ENCODE measurements around the gene CAMTA1. TPM values are rescaled to one million over a fixed set of nuclear protein-coding genes. Genes with fewer than 3 reads are reported as not detected.

CAMTA1 gene
- total and polyA plus RNA-seq, 4 donors: 48.1 to 140 (median 52.3) TPM

DNA sequence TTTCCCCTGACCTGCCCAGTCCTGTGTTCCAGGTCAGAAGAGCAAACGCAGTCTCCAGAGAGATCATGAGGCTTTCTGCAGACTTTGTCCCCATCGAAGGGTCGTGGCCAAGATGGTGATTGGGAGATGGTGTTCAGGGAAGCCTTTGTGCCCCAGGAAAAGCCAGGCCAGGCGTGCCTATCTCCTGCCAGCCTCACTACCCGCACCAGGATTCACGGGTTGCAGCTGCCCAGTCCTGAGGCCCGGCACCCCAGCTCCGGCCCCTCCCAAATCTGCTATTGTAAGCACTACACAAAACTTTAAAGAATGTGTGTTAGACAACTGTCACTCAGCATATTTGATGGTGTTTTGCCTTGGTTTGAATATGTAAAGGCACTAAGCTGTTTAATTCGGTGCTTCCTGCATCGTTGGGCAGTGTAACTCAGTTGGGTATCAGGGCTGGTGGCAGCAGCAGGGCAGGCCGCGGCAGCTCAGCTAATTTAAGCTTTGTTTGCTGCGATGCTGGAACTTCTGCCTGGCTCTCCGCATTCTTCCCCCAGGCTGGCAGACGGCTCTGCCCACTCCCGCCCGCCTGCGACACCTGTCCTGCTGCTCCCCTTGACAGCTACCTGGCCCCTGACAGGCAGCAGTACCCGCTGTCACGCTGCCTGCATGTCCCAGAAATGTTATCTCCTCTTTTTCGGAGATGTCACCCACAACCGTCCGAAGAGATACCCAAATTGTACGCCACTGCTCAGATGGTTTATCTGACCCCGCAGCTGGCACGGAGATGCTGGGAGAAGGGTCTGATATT lies 776.9 kb downstream of the CAMTA1 start:
- Histone ChIP-seq H3K27ac (ENCODE audit: low read depth in 1 of 2, low read length in 1 of 2) (no peak overlapping the region), H3K27me3 (ENCODE audit: control insufficient read depth in 3 of 3, insufficient read depth in 3 of 3, low read length in 2 of 3) (no peaks in the 10 kb centered on the region), H3K4me1 (ENCODE audit: control insufficient read depth in 5 of 5, insufficient read depth in 5 of 5, low read length in 5 of 5) (peaks cover 0 to 17% (median 0%) of the 10 kb centered on the region in 5 donors), H3K4me3 (no peak overlapping the region), H3K9me3 (ENCODE audit: control insufficient read depth in 4 of 4, insufficient read depth in 3 of 4, low read length in 3 of 4) (no peaks in the 10 kb centered on the region), H3K36me3 (ENCODE audit: control insufficient read depth in 4 of 4, insufficient read depth in 4 of 4, low read length in 4 of 4) (no peaks in the 10 kb centered on the region), H3K9ac (ENCODE audit: insufficient read depth in 1 of 2, low read length in 2 of 2) (no peak overlapping the region)
- DNase-seq: no peak
- TF ChIP-seq, protein P1, sequence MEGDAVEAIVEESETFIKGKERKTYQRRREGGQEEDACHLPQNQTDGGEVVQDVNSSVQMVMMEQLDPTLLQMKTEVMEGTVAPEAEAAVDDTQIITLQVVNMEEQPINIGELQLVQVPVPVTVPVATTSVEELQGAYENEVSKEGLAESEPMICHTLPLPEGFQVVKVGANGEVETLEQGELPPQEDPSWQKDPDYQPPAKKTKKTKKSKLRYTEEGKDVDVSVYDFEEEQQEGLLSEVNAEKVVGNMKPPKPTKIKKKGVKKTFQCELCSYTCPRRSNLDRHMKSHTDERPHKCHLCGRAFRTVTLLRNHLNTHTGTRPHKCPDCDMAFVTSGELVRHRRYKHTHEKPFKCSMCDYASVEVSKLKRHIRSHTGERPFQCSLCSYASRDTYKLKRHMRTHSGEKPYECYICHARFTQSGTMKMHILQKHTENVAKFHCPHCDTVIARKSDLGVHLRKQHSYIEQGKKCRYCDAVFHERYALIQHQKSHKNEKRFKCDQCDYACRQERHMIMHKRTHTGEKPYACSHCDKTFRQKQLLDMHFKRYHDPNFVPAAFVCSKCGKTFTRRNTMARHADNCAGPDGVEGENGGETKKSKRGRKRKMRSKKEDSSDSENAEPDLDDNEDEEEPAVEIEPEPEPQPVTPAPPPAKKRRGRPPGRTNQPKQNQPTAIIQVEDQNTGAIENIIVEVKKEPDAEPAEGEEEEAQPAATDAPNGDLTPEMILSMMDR (IDR thresholded peaks at IDR 0.05; ENCODE audit: control extremely low read depth, extremely low read depth): no peak
- 91 to 94% methylated on average over 26 of the region's 26 CpGs for WGBS, 2 donors
- no peak for ATAC-seq (ENCODE audit: insufficient read depth, low FRiP score)

DNA sequence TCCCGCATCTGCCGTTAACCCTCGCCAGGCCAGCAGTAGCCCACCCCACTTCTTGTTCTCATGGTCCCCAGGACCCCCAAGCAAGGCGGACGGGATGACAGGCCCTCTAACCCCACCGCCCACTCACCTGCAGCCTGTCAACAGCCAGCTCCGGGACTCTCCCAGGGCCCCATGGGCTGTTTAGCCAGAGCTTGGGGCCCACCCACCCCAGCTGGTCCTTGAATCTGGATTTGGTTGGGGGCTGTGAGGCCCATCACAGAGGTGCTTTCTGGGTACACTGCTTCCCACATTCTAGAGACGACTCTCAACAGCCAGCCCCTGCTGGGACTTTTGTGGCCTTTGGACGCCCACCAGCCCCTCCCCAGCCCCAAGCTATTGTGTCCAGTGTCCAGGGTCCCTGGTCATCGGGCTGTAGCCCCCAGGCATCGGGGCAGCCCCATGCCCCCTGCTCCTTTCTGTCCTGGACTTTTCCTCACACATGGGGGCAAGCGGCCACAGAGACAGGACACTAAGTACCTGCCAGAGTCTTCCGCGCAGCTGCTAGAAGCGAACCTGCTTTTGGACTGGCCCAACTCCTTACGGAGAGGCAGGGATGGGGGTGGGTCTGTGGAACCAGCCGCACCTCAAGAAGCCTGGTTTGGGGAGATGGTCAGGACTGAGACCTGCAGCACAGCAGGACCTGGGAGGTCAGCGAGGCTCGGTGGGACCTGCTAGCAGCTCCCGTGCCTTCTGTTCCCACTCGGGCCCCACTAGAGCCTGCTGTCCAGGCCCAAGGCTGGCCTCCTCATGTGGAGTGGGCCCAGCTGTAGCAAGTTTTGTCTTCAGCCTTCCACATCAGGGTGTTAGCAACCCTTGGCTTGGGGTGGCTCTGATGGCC lies 777.7 kb downstream of the CAMTA1 start:
- no peak for DNase-seq
- H3K36me3 ChIP-seq (ENCODE audit: control insufficient read depth in 4 of 4, insufficient read depth in 4 of 4, low read length in 4 of 4): no peaks in the 10 kb centered on the region
- 89% methylated on average over 21 of the region's 21 CpGs for WGBS, 2 donors

DNA sequence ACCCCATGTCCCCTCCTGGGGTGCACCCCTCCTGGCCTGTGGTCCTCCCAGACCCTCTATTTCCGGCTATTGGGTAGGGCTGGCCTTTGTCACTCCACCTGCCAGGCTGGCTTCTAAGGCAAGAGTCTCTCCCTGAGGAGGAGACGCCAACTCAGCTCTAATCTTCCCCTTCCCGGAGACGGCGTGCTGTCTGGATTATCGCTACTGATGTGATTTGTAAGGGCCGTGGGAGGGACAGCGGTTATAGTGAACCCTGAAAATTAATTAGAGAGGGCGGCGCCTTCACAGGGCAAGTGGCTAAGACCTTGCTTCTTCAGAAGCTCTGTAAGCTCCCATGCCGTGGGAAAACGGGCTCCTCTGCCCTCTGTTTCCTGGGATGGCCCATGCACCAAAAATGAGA lies 778.9 kb downstream of the CAMTA1 start:
- TF ChIP-seq, protein P1 (IDR thresholded peaks at IDR 0.05; ENCODE audit: control extremely low read depth, extremely low read depth): no peak
- no peaks in the 10 kb centered on the region for H3K4me1 ChIP-seq (ENCODE audit: control insufficient read depth in 5 of 5, insufficient read depth in 5 of 5, low read length in 5 of 5)
- DNase-seq (no peak), ATAC-seq (ENCODE audit: insufficient read depth, low FRiP score) (no peak)
- H3K27ac ChIP-seq (ENCODE audit: low read depth in 1 of 2, low read length in 1 of 2): no peak overlapping the region
- H3K9ac ChIP-seq (ENCODE audit: insufficient read depth in 1 of 2, low read length in 2 of 2): no peak overlapping the region
- H3K36me3 ChIP-seq (ENCODE audit: control insufficient read depth in 4 of 4, insufficient read depth in 4 of 4, low read length in 4 of 4): no peaks in the 10 kb centered on the region
- H3K4me3 ChIP-seq: no peak overlapping the region
- H3K27me3 ChIP-seq (ENCODE audit: control insufficient read depth in 3 of 3, insufficient read depth in 3 of 3, low read length in 2 of 3): no peaks in the 10 kb centered on the region
- WGBS, 2 donors: 90 to 92% methylated on average over 12 of the region's 12 CpGs
- H3K9me3 ChIP-seq (ENCODE audit: control insufficient read depth in 4 of 4, insufficient read depth in 3 of 4, low read length in 3 of 4): peaks cover 0 to 4% (median 0%) of the 10 kb centered on the region in 4 donors

More for the DNA sequence above, 777.7 kb downstream of the CAMTA1 start:
- Histone ChIP-seq H3K9ac (ENCODE audit: insufficient read depth in 1 of 2, low read length in 2 of 2) (no peak overlapping the region), H3K27me3 (ENCODE audit: control insufficient read depth in 3 of 3, insufficient read depth in 3 of 3, low read length in 2 of 3) (no peaks in the 10 kb centered on the region), H3K4me3 (no peak overlapping the region), H3K9me3 (ENCODE audit: control insufficient read depth in 4 of 4, insufficient read depth in 3 of 4, low read length in 3 of 4) (no peaks in the 10 kb centered on the region), H3K4me1 (ENCODE audit: control insufficient read depth in 5 of 5, insufficient read depth in 5 of 5, low read length in 5 of 5) (peaks cover 0 to 9% (median 0%) of the 10 kb centered on the region in 5 donors), H3K27ac (ENCODE audit: low read depth in 1 of 2, low read length in 1 of 2) (no peak overlapping the region)
- no peak for ATAC-seq (ENCODE audit: insufficient read depth, low FRiP score)
- TF ChIP-seq, protein P1 (IDR thresholded peaks at IDR 0.05; ENCODE audit: control extremely low read depth, extremely low read depth): no peak

All from lung (tissue), 12 donors.